ENCODE data around the gene PPFIBP2.

The PPFIBP2 gene

GRCh38 chr11:7573193-7573557, 59.4 kb downstream of the PPFIBP2 start (continued):
- TF ChIP-seq TSHZ1 (tag by site-specific recombination; IDR thresholded peaks at IDR 0.05; ENCODE audit: borderline replicate concordance) (no peak), KLF7 (tag by site-specific recombination; IDR thresholded peaks at IDR 0.05; ENCODE audit: borderline replicate concordance) (no peak), BCL11A (tag by site-specific recombination; IDR thresholded peaks at IDR 0.05; ENCODE audit: low read depth) (no peak), ZNF629 (tag by site-specific recombination; IDR thresholded peaks at IDR 0.05) (no peak), ZNF514 (tag by site-specific recombination; IDR thresholded peaks at IDR 0.05) (no peak)
- TF ChIP-seq, protein P1, sequence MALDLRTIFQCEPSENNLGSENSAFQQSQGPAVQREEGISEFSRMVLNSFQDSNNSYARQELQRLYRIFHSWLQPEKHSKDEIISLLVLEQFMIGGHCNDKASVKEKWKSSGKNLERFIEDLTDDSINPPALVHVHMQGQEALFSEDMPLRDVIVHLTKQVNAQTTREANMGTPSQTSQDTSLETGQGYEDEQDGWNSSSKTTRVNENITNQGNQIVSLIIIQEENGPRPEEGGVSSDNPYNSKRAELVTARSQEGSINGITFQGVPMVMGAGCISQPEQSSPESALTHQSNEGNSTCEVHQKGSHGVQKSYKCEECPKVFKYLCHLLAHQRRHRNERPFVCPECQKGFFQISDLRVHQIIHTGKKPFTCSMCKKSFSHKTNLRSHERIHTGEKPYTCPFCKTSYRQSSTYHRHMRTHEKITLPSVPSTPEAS (tag by site-specific recombination; IDR thresholded peaks at IDR 0.05) = no peak

GRCh38 chr11:7573558-7574296, 59.9 kb downstream of the PPFIBP2 start:
- ChIA-PET CTCF (interaction anchor here (0.6 to 7.8 kb wide), 9 partner anchors 9 to 92 kb away, joined by 3 to 124 read pairs (median 4); no protein-coding TSS in a partner anchor), POLR2A (no interaction called here)
- Histone ChIP-seq H3K4me3 (ENCODE audit: low read depth, low read length) (no peak overlapping the region), H3K27ac (ENCODE audit: extremely low read depth, low read depth, low read length) (no peak overlapping the region), H3K4me1 (ENCODE audit: control insufficient read depth, insufficient read depth, low read length) (no peaks in the 10 kb centered on the region), H3K9me3 (ENCODE audit: control insufficient read depth, insufficient read depth, low read depth, low read length) (no peaks in the 10 kb centered on the region), H3K36me3 (ENCODE audit: control insufficient read depth in 2 of 2, insufficient read depth in 1 of 2, low read length in 2 of 2) (no peaks in the 10 kb centered on the region)
- TF ChIP-seq OSR2 (tag by site-specific recombination; IDR thresholded peaks at IDR 0.05) = peak; percentile 71
- 0 out of 2 replicates have a peak, but pooled peaks have one; percentile 33 for TF ChIP-seq ZFP69B (tag by site-specific recombination; IDR thresholded peaks at IDR 0.05)
- peak; percentile 51; the same call in 1 of the 2 replicates for TF ChIP-seq FEZF1 (tag by site-specific recombination; IDR thresholded peaks at IDR 0.05)
- TF ChIP-seq ZBTB21 (tag by site-specific recombination; IDR thresholded peaks at IDR 0.05) = no peak
- TF ChIP-seq GLIS1 (tag by site-specific recombination; IDR thresholded peaks at IDR 0.05) = peak; percentile 87
- peak; percentile 81 for TF ChIP-seq ZNF335 (tag by site-specific recombination; conservative IDR thresholded peaks at IDR 0.05)
- peak; percentile 82; the same call in 1 of the 2 replicates for TF ChIP-seq TRIM28 (IDR thresholded peaks at IDR 0.05; ENCODE audit: borderline replicate concordance, low read length)
- TF ChIP-seq RBAK (tag by site-specific recombination; IDR thresholded peaks at IDR 0.05) = no peak
- TF ChIP-seq, protein P2, sequence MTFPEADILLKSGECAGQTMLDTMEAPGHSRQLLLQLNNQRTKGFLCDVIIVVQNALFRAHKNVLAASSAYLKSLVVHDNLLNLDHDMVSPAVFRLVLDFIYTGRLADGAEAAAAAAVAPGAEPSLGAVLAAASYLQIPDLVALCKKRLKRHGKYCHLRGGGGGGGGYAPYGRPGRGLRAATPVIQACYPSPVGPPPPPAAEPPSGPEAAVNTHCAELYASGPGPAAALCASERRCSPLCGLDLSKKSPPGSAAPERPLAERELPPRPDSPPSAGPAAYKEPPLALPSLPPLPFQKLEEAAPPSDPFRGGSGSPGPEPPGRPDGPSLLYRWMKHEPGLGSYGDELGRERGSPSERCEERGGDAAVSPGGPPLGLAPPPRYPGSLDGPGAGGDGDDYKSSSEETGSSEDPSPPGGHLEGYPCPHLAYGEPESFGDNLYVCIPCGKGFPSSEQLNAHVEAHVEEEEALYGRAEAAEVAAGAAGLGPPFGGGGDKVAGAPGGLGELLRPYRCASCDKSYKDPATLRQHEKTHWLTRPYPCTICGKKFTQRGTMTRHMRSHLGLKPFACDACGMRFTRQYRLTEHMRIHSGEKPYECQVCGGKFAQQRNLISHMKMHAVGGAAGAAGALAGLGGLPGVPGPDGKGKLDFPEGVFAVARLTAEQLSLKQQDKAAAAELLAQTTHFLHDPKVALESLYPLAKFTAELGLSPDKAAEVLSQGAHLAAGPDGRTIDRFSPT (tag by site-specific recombination; IDR thresholded peaks at IDR 0.05) = peak; percentile 37; the same call in 1 of the 2 replicates
- no peak for TF ChIP-seq ZSCAN30 (tag by site-specific recombination; IDR thresholded peaks at IDR 0.05)
- no peak for TF ChIP-seq ZNF677 (tag by site-specific recombination; IDR thresholded peaks at IDR 0.05)
- peak; percentile 10; the same call in 1 of the 2 replicates for TF ChIP-seq ZNF10 (tag by site-specific recombination; IDR thresholded peaks at IDR 0.05)
- TF ChIP-seq ZBTB10 (tag by site-specific recombination; IDR thresholded peaks at IDR 0.05) = no peak
- TF ChIP-seq ZIC2 (tag by site-specific recombination; IDR thresholded peaks at IDR 0.05) = peak; percentile 93
- no peak for TF ChIP-seq PATZ1 (tag by site-specific recombination; IDR thresholded peaks at IDR 0.05)
- TF ChIP-seq, protein P3, sequence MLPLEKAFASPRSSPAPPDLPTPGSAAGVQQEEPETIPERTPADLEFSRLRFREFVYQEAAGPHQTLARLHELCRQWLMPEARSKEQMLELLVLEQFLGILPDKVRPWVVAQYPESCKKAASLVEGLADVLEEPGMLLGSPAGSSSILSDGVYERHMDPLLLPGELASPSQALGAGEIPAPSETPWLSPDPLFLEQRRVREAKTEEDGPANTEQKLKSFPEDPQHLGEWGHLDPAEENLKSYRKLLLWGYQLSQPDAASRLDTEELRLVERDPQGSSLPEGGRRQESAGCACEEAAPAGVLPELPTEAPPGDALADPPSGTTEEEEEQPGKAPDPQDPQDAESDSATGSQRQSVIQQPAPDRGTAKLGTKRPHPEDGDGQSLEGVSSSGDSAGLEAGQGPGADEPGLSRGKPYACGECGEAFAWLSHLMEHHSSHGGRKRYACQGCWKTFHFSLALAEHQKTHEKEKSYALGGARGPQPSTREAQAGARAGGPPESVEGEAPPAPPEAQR (tag by site-specific recombination; IDR thresholded peaks at IDR 0.05) = no peak

Data from HEK293 (cell line).